Spleen (tissue), 7 donors: Measurements from ENCODE around the gene SYCE3.

ENCODE experiments used
- CTCF ChIP-seq, 11 experiments: fragments of 200-600 bp in 7 of 11; fragments of 450-650 bp in 4 of 11; sonication (generic) in 4 of 11; IDR thresholded peaks in 8 of 11; conservative IDR thresholded peaks in 3 of 11; 1 replicate in 7 of 11; 2 replicates in 4 of 11; pipeline versions ENCODE4 v1.4.0 to v1.8.0; 2016 to 2021; ENCODE audit warnings: antibody characterized with exemption in 11 of 11, inconsistent platforms in 4 of 11, mild to moderate bottlenecking in 1 of 11
- POLR2A ChIP-seq, 3 donors: fragments of 450-650 bp; IDR thresholded peaks; one replicate each; pipeline ENCODE4 v1.5.1; 2017; ENCODE audit warnings: antibody characterized with exemption in 3 of 3, mild to moderate bottlenecking in 1 of 3
- POLR2AphosphoS5 ChIP-seq, 3 donors: sonication (generic); formaldehyde crosslinking; IDR thresholded peaks; one replicate each; pipeline ENCODE4 v1.5.1; 2017; ENCODE audit warnings: antibody characterized with exemption in 3 of 3
- donor health status: DM: no; HTN: no; CAD: no; lungs with moderate emphysema.
- donor health status: DM: no; HTN: no; CAD: no.
- donor health status: DM: no; HTN: no; CAD: no.

- TF ChIP-seq CTCF (IDR thresholded peaks at IDR 0.05 in 8 of 11, conservative IDR thresholded peaks at IDR 0.05 in 3 of 11) (no peak), POLR2AphosphoS5 (IDR thresholded peaks at IDR 0.05) (no peak), POLR2A (IDR thresholded peaks at IDR 0.05) (no peak)
Observed at GRCh38 chr22:50604256-50605001, 41.7 kb upstream of the SYCE3 start.
